GM18907 (cell line): ENCODE data around the gene ADM2.

Source experiments
- ATAC-seq: cut with Tn5 transposase; IDR thresholded peaks from one replicate; pipeline ENCODE4 v1.9.1; 2021; ENCODE audit warnings: mild to moderate bottlenecking, moderate library complexity; ENCODE audit not compliant: unreplicated experiment

ADM2 gene

DNA sequence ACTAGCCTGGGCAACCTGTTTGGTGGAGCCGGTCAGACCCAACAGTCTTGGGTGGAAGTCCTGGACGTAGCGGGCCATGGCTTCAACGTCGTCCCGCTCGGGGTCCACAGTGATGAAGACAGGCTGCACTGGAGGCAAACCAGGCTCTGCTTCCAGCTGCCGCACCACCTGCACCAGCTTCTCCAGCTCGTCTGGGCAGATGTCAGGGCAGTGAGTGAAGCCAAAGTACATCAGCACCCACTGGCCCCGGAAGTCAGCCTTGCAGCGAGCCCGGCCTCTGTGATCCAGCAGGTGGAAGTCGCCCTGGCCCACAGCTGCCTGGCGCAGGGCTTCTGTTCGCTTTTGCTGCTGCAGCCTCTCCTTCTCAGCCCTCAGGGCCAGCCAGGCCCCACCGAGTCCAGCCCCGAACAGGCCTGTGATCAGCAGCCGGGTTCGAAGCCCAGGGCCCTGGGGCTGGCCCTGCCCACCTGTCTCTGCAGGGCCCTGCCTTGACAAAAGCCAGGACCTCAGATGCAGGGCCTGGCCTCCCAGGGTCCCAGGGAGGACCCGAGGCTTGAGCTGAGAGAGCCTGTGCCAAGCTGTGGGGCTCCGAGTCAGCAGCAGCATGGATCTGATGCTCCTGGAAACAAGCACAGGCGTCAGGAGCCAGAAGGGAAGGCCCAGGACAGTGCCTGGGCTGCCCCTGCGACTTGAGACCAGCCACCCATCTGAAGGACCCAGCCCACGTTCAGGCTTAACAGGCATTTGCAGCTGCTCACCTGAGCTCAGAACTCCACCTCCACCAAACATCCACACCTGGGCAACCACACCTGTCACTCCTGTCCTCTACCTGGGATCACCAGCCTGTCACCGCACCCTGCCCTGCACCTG lies 42.7 kb downstream of the ADM2 start:
- no peak for ATAC-seq

DNA sequence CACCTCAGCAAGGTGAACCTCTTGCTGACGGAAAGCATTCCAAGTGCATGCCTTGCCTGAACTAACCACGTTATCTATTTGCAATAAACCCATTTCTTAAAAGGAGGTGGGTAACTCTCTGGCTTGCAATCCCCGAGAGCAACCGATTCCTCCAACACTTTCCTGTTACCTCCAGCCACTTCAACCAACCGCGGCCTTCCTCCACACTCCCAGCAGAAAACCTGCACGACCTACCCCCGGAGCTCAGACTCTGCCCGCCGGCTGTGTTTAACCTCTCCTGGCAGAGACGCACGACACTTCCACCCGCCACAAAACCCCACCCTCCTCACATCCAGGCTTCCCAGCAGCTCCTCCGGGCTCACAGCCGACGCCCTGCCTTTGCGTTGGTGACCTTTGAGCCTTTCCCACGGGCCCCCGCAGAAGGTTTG lies 43.3 kb downstream of the ADM2 start:
- no peak for ATAC-seq

DNA sequence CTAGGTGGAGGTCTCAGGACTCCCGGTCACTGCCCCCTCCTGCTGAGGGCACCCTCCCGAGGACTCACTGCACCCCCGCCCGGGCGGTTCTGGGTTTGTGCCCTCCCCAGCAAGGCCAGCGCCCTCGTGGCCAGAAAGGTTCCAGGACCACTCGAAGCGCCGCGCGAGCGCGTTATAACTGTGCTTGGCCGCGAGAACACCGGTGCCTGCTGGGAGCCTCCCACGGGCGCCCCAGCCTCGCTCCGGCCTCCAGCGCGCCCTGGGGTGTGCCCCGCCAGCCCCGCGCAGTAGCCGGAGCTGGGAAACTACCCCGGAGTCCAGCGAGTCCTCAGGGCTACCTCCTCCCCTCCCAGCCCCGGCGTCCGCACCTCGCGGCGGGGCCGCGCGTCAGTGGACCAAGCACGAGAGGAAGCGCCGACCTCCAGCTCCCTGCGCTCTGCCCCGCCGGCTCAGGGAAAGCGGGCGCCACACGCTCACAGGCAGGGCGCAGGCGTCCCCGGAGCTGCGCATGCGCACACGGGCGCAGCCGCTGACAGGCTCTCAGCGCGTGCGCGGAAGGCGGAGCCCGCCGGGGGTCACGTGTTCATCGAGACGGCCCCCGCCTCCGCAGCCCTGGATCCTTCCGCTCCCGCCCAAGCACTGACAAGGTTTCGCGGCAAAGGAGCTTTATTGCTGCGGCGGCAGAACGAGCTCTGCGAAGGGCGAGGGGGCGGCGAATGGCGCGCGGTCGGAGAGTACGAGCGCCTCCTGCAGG lies 43.9 kb downstream of the ADM2 start, which contains the start of gene SCO2:
Gene SCO2, minus strand, starts transcription at position 495 of the 754 bp plus-strand sequence. CDS start 1,187 bp downstream, outside the sequence.
- peak; percentile 44 for ATAC-seq

DNA sequence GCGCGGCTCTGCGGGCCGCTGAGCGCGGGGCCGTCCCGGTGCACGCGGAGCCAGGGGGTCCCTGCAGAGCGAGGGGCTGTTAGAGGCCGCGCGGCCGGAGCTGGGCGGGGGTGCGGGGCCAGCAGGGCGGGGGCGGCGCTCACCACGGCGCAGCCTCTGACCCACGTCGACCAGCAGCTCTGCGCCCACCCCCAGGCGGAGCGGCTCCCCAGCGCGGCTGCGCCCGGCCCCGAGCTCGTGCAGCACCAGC lies 44.4 kb downstream of the ADM2 start:
- no peak for ATAC-seq

DNA sequence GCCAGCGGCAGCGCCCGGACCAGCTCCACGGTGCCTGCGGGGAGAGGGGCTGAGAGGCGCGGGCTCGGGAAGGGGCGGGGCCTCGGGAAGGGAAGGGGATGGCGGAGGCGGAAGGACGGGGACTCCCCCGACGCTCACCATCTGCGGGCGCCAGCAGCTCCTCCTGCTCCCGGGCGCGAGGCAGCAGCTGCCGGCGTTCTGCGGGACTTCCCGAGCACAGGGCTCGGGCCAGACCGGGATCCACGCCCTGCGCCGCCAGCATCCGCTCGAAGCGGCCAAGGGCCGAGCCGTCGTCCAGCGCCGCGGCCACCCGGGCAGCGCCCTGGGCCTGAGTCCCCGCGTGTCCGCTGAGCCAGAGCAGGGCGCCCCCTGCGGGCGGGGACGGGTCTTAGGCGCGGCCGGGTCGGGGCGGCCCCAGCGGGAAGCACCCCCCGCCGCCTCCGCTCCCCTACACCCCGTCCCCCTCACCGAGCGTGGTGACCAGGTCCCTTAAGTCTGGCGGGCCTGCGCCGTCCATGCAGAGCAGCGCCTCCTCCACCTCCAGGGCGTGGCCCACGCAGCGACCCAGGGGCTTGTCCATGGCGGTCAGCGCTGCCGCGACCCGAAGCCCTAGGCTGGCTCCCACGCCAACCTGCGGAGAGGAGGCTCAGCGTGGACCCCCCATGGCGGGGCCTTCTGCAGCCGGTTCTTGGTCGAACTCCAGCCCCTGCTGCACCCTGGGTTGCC lies 44.9 kb downstream of the ADM2 start:
- ATAC-seq: peak; percentile 29

GRCh38 chr22:50526834-50527801 lies 45.8 kb downstream of the ADM2 start:
- ATAC-seq: no peak

DNA sequence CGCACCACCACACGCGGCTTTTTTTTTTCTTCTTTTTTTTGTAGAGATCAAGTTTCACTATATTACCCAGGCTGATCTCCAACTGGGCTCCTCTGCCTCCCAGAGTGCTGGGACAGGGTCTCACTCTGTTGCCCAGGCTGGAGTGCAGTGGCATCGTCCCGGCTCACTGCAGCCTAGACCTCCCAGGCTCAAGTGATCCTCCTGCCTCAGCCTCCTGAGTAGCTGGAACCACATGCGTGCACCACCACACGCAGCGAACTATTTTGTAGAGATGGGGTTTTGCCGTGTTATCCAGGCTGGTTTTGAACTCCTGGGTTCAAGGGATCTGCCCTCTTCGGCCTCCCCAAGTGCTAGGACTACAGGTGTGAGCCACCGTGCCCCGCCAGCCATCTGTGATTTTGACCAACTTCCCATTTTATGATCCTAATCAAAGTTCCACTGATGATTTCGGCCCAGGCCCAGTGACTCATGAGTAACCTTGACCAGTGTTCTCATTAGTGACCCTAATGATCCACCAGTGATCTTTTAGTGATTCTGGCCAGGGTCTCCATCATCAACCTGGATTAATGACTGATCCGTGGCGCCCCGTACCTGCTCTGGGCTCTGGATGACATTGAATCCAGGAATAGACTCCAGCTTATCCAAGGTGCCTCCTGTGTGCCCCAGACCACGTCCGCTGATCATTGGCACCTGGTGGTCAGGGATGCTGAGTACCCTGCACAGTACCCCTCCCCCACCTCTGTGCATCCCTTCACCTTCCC lies 46.8 kb downstream of the ADM2 start:
- ATAC-seq: no peak

GRCh38 chr22:50528682-50529415 lies 47.5 kb downstream of the ADM2 start:
- ATAC-seq: no peak

- ATAC-seq: no peak
These were observed 48.1 kb downstream of the ADM2 start for GRCh38 chr22:50529416-50529896.

- ATAC-seq: peak; percentile 21
These were observed 48.7 kb downstream of the ADM2 start, which contains the start of gene TYMP for GRCh38 chr22:50529897-50530579. Gene TYMP, minus strand, starts transcription at chr22:50530012. Its CDS starts 303 bp downstream, at chr22:50529709.

GRCh38 chr22:50530580-50530876 lies 49.2 kb downstream of the ADM2 start:
- no peak for ATAC-seq

DNA sequence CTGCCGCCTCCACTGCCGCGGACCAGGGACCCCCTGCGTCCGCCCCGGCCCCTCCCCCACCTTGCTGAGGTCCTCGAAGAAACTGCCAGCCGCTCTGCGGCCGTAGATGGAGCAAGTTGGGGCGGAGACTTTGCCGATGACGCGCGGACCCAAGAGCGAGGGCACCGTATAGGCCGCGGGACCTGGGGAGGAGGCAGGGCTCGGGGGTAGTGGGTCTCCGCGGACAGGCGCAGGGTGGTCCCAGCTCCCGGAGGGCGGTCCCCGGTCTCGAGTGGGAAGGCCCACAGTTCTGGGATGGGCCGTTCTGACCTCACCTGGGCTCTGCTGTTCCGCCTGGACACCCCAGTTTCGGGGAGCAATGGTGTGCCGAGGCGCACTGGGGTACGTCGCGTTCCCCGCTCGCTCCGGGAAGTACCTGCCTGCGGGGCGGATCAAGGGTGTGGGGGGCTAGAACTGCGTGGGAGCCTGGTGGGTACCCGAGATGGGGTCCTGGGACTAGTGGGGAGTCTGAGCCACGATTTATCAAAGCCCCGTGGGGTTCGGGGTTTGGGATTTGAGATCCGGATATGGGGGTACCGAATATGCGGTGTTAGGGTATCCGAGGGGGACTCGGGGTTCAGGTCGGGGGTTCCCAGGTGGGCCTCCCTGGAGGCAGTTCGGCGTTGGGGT lies 49.7 kb downstream of the ADM2 start:
- ATAC-seq: no peak

DNA sequence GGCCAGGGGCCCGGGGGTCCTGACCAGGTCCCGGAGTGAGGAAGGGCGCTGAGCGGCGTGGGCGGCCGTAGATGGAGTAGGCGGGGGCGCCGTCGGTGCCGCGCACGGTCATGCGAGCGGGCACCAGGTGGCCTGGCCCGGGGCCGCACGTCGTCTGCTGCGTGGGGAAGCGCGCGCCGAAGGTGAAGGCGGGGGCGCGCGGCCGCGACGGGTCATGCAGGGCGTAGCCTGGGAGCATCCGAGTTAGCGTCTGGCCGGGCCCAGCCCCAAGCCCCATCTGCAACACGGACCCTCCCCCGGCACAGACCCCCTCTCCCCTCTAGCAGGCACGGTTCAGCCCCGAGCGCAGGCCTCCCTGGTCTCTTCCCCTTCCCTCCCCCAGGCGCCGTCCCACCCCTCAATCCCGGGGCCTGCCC lies 50.2 kb downstream of the ADM2 start:
- no peak for ATAC-seq

DNA sequence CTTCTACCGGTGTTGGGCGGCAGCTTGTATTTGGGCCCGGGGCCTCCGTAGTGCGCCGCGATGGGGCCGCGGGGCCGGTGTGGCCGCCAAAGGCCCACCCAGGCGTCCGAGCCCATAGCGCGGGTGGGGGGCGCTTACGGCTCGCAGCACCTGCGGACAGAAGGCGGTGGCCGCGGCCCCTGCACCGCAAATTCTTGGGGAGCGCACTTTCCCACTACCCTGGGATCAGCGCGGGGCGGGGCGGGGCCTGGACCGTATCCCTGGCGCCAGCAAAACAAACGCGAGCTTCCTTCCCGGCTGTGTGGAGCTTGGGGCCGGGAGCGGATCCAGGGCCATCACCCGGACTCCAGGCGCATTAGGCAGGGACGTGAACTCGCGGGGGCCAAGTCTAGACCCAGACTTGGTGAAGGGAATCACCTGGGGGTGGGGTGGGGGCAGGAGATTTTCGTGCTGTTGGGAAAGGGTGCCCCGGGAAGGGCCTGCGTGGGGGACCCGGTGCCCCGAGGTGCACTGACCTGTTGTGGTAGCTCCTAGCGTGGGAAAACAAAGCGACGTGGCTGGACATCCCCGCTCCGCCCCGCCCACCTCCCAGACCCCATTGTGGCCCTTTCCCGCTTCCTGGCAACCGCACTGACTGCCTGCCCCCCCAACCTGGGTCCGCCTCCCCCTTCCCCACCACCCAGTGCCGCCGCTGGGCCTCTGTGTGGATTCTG lies 50.8 kb downstream of the ADM2 start:
- ATAC-seq: no peak

DNA sequence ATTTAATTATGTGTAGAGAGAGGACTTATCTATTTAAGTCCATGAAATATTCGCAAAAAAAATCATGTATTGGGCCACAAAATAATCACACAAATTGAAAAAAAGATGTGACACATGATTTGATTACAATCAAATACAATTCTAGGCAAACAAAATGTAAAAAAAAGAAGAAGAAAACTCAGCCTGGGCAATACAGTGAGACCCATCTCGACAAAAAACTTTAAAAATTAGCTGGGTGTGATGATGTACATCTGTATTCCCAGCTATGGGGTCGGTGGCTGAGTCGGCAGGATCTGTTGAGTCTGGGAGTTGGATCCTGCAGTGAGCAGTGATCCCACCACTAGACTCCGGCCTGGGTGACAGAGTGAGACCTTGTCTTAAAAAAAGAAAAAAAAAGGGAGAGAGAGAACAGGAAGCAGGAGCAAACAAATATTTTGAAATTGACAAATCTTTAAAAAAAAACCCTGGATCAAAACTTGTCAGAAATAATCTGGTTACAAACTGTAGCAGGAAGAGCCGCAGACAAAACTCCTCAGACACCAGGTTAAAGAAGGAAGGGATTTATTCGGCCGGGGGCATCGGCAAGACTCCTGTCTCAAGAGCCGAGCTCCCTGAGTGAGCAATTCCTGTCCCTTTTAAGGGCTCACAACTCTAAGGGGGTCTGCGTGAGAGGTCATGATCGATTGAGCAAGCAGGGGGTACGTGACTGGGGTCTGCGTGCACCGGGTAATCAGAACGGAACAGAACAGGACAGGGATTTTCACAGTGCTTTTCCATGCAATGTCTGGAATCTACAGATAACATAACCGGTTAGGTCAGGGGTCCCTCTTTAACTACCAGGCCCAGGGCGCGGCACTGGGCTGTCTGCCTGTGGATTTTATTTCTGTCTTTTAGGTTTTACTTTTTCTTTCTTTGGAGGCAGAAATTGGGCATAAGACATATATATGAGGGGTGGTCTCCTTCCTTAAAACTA lies 51.8 kb downstream of the ADM2 start:
- no peak for ATAC-seq
